Gastroesophageal sphincter (tissue), 4 donors: ENCODE data around the gene PRDM5. TPM values are rescaled to one million over a fixed set of nuclear protein-coding genes. Genes with fewer than 3 reads are reported as not detected.

Experiments used
- ATAC-seq: fragments of 150-250 bp; one replicate; pipeline ENCODE4 v1.9.1; 2016; ENCODE audit warnings: mild to moderate bottlenecking, moderate library complexity
- H3K27ac ChIP-seq, 4 donors: fragments of 200-600 bp; sonication (generic) in 3 of 4; 1 replicate in 3 of 4; 2 replicates in 1 of 4; pipeline ENCODE4 v1.5.1; 2016 to 2019
- H3K27me3 ChIP-seq: fragments of 200-600 bp; sonication (generic); one replicate; pipeline ENCODE4 v1.5.1; 2019
- H3K36me3 ChIP-seq, 2 donors: fragments of 200-600 bp; sonication (generic); one replicate each; pipeline ENCODE4 v1.5.1; 2019; ENCODE audit warnings: control low read depth in 1 of 2
- H3K4me1 ChIP-seq, 3 donors: fragments of 200-600 bp; sonication (generic); 1 replicate in 2 of 3; 2 replicates in 1 of 3; pipeline ENCODE4 v1.5.1; 2016 to 2019; ENCODE audit warnings: control low read depth in 2 of 3
- H3K4me3 ChIP-seq, 2 donors: fragments of 200-600 bp; sonication (generic); one replicate each; pipeline ENCODE4 v1.5.1; 2019; ENCODE audit warnings: mild to moderate bottlenecking in 1 of 2, moderate library complexity in 1 of 2
- H3K9me3 ChIP-seq, 3 donors: fragments of 200-600 bp; sonication (generic); one replicate each; pipeline ENCODE4 v1.5.1; 2017 to 2019; ENCODE audit warnings: control low read depth in 2 of 3
- EP300 ChIP-seq: sonication (generic); formaldehyde crosslinking; IDR thresholded peaks from one replicate; pipeline ENCODE4 v1.6.1; 2017; ENCODE audit warnings: antibody characterized with exemption, mild to moderate bottlenecking
- POLR2A ChIP-seq, 2 donors: fragments of 450-650 bp; IDR thresholded peaks; one replicate each; pipeline ENCODE4 v1.6.1; 2017; ENCODE audit warnings: antibody characterized with exemption in 2 of 2, mild to moderate bottlenecking in 2 of 2, moderate library complexity in 1 of 2
- POLR2AphosphoS5 ChIP-seq: sonication (generic); formaldehyde crosslinking; IDR thresholded peaks from one replicate; pipeline ENCODE4 v1.6.1; 2017; ENCODE audit warnings: antibody characterized with exemption
- WGBS, 2 donors: methylation state at CpG; one replicate each; pipeline ENCODE4 v1.1.5; 2018; ENCODE audit warnings: low coverage in 1 of 2; 5-methylcytosine and 5-hydroxymethylcytosine counted together
- total RNA-seq, 4 donors: library from RNA; depleted of rRNA; stranded (reverse); fragments of >200 nt; gene quantifications; one replicate each; pipeline ENCODE4 v1.1.0, GENCODE V29; 2016
- TF ChIP-seq, protein P1 (sequence below), 4 experiments: fragments of 200-600 bp in 2 of 4; fragments of 450-650 bp in 2 of 4; sonication (generic) in 1 of 4; IDR thresholded peaks; one replicate each; pipeline ENCODE4 v1.5.1; 2017 to 2019; ENCODE audit warnings: antibody characterized with exemption in 4 of 4, mild to moderate bottlenecking in 2 of 4, moderate library complexity in 2 of 4

Gene PRDM5
- total RNA-seq, 4 donors from 2014 or later: 10.6 to 33.9 (median 18.9) TPM

DNA sequence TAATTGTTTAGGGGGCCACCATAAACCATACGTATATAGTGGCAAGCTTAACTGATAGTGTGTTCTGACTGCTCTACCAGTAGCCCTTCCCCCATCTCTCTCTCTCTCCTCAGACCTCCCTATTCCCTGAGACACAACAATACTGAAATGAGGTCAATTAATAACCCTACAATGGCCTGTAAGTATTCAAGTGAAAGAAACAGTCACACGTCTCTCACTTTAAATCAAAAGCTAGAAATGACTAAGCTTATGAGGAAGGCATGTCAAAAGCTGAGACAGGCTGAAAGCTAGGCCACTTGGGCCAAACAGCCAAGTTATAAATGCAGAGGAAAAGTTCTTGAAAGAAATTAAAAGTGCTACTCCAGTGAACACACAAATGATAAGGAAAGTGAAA lies 78.0 kb downstream of the PRDM5 start:
- peaks cover 0 to 11% of the 10 kb centered on the region in 2 donors for H3K36me3 ChIP-seq
- no peak overlapping the region for H3K27ac ChIP-seq
- no peaks in the 10 kb centered on the region for H3K9me3 ChIP-seq
- H3K4me3 ChIP-seq: no peak overlapping the region
- H3K27me3 ChIP-seq: no peaks in the 10 kb centered on the region
- no peak for ATAC-seq
- H3K4me1 ChIP-seq: no peaks in the 10 kb centered on the region
- 79 to 88% methylated on average over 2 of the region's 2 CpGs for WGBS, 2 donors
- TF ChIP-seq, protein P1, sequence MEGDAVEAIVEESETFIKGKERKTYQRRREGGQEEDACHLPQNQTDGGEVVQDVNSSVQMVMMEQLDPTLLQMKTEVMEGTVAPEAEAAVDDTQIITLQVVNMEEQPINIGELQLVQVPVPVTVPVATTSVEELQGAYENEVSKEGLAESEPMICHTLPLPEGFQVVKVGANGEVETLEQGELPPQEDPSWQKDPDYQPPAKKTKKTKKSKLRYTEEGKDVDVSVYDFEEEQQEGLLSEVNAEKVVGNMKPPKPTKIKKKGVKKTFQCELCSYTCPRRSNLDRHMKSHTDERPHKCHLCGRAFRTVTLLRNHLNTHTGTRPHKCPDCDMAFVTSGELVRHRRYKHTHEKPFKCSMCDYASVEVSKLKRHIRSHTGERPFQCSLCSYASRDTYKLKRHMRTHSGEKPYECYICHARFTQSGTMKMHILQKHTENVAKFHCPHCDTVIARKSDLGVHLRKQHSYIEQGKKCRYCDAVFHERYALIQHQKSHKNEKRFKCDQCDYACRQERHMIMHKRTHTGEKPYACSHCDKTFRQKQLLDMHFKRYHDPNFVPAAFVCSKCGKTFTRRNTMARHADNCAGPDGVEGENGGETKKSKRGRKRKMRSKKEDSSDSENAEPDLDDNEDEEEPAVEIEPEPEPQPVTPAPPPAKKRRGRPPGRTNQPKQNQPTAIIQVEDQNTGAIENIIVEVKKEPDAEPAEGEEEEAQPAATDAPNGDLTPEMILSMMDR (IDR thresholded peaks at IDR 0.05): no peak
- TF ChIP-seq POLR2A (IDR thresholded peaks at IDR 0.05): no peak
- no peak for TF ChIP-seq EP300
- no peak for TF ChIP-seq POLR2AphosphoS5

DNA sequence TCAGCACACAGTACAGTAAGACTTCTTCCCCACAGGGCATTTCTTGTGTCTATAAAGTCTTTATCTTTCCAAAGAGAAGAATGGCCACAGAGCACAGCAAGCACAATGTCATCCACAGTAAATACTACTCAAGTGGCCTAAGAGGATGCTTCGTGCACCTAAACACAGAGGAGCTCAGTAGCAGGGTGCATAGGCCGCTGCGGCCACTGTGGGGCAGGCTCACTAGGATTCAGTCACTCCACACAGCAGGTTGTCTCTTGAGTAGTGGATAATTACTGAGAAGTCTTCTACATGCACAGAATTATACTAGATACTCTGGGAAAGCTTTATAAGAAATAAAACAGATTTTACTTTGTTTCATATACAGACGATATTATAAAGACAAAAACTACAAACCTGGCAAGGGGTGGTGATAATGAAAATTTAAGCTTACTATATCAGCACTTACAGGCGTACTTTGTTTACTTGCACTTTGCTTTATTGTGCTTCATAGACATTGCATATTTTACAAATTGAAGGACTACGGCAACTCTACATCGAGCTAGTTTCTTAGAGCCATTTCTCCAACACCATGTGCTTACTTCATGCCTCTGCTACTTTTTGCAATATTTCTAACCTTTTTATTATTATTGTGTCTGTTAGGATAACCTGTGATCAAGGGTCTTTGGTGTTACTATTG lies 78.5 kb downstream of the PRDM5 start:
- WGBS, 2 donors: 87 to 96% methylated on average over 4 to 7 of the region's 7 CpGs
- Histone ChIP-seq H3K9me3 (no peaks in the 10 kb centered on the region), H3K4me3 (no peak overlapping the region), H3K27ac (no peak overlapping the region), H3K27me3 (no peaks in the 10 kb centered on the region), H3K36me3 (peaks cover 0 to 16% of the 10 kb centered on the region in 2 donors), H3K4me1 (no peaks in the 10 kb centered on the region)
- no peak for ATAC-seq
- TF ChIP-seq, protein P1 (IDR thresholded peaks at IDR 0.05): peak in 1 of 4 experiments; percentile 18
- TF ChIP-seq POLR2AphosphoS5: no peak

DNA sequence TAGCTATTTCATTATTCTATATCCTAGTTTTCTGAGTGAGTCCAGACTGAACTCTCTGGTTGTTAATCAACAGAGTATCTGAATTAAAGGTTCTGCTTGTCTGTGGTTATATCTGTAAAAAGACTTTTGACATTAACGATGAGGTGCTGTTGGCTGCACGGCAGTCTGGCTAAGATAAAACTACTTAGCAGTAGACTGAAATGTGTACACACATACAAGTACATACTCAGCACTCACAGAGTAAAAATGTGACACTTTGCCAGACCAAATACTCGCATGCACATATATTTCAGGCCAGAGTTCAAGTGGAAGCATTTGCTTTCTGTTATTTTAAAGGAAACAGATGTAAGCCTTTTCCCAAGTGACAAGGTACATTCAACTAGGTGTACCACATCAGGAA lies 80.5 kb downstream of the PRDM5 start:
- Histone ChIP-seq H3K36me3 (peaks cover 0 to 22% of the 10 kb centered on the region in 2 donors), H3K27me3 (no peaks in the 10 kb centered on the region), H3K4me3 (no peak overlapping the region), H3K4me1 (no peaks in the 10 kb centered on the region), H3K27ac (no peak overlapping the region), H3K9me3 (no peaks in the 10 kb centered on the region)
- ATAC-seq: no peak
- WGBS, 2 donors: 10 to 39% methylated on average over 3 of the region's 3 CpGs
- no peak for TF ChIP-seq POLR2A (IDR thresholded peaks at IDR 0.05)
- TF ChIP-seq, protein P1 (IDR thresholded peaks at IDR 0.05): no peak
- TF ChIP-seq POLR2AphosphoS5: no peak

DNA sequence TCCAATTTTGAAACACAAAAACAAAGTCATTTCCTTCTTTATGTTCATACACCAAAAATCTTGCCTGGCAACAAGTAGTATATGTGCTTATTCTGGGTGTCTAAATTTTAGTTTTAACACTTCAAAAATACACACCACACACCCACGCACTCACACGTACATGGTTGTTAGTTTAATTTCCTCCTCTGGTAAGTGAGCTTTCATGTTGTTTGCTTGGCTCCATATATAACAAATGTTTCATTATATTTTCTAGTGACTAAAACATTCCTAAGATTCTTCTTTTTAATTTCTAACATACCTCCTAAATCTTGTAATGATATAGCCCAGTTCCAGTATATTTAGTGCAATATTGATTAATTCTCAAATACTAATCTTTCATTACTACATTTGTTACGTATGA lies 80.9 kb downstream of the PRDM5 start:
- no peaks in the 10 kb centered on the region for H3K27me3 ChIP-seq
- peaks cover 0 to 17% of the 10 kb centered on the region in 2 donors for H3K36me3 ChIP-seq
- 62 to 80% methylated on average over 3 of the region's 3 CpGs for WGBS, 2 donors
- H3K4me3 ChIP-seq: no peak overlapping the region
- H3K27ac ChIP-seq: no peak overlapping the region
- TF ChIP-seq POLR2A (IDR thresholded peaks at IDR 0.05): no peak
- no peak for TF ChIP-seq EP300
- TF ChIP-seq, protein P1 (IDR thresholded peaks at IDR 0.05): no peak
- TF ChIP-seq POLR2AphosphoS5: no peak
- no peaks in the 10 kb centered on the region for H3K9me3 ChIP-seq
- ATAC-seq: no peak
- no peaks in the 10 kb centered on the region for H3K4me1 ChIP-seq

DNA sequence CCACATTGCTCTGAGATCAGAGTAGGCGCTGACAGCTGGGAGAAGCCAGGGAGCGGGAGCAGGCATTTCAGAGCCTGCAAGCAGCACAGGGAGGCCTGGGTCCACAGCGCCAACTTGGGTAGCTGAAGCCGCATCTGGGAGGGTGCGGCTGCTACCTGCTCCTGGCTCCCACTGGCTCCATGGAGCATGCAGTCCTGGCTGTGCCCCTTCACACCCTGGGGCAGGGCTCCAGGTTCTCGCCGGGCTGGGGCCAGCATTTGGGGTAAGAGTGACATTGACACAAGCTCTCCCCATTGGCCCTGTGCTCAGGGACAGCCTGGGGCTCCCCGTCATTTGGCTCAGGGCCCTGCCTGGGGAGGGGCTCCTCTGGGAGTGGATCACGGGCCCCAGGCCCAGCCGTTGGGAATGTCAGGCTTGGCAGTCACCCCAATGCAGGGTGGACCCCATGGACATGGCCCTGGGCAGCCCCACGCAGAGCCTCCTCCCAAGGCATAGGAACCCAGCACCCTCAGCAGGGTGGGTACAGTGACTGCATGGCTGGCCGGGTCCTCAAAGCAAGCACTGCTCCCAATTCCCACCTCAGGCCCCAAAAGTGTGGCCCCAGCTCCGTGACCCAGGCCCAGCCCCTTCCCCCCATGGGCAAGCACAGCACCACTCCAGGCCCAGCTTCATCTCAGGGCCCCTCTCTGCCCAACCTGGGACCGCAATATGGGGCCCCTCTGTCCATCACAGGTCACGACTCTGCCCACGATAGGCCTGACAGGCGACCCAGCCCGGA lies 82.4 kb downstream of the PRDM5 start:
- no peaks in the 10 kb centered on the region for H3K27me3 ChIP-seq
- peak; percentile 25 for ATAC-seq
- no peak for TF ChIP-seq EP300
- no peak for TF ChIP-seq POLR2AphosphoS5
- TF ChIP-seq, protein P1 (IDR thresholded peaks at IDR 0.05): no peak
- TF ChIP-seq POLR2A (IDR thresholded peaks at IDR 0.05): no peak
- no peaks in the 10 kb centered on the region for H3K9me3 ChIP-seq
- no peak overlapping the region for H3K4me3 ChIP-seq
- H3K36me3 ChIP-seq: peaks cover 0 to 19% of the 10 kb centered on the region in 2 donors
- no peaks in the 10 kb centered on the region for H3K4me1 ChIP-seq
- H3K27ac ChIP-seq: no peak overlapping the region
- WGBS, 2 donors: 100% methylated on average over 2 to 3 of the region's 18 CpGs
